Measurements from ENCODE around the gene KLC1.

DNA sequence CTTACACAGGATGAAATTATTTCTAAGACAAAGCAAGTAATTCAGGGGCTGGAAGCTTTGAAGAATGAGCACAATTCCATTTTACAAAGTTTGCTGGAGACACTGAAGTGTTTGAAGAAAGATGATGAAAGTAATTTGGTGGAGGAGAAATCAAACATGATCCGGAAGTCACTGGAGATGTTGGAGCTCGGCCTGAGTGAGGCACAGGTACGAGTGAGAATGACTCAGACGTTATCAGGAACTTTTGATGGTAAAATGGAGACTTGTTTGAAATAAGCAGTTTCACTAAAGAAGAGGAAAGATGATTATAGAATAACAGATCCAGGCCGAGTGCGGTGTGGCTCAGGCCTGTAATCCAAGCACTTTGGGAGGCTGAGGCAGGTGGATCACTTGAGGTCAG lies 25.6 kb downstream of the KLC1 start:
- no peak for TF ChIP-seq POLR2AphosphoS5 (IDR thresholded peaks at IDR 0.05; ENCODE audit: borderline replicate concordance, low read depth, low read length)
- no peak for TF ChIP-seq EZH2 (IDR thresholded peaks at IDR 0.05)
- TF ChIP-seq FOXP2 (optimal IDR thresholded peaks at IDR 0.05; ENCODE audit: control extremely low read depth, extremely low read length, insufficient read depth) = no peak

Data from SK-N-MC (cell line).